SK-N-SH treated with all-trans-retinoic acid at 6 μM for 48 hours (cell line): Measurements from ENCODE around the gene RNPEPL1.

Experiments
- ATAC-seq: fragments of 200-7000 bp; cut with Tn5 transposase; 3 replicates; pipeline ENCODE4 v1.9.1; 2020; ENCODE audit warnings: mild to moderate bottlenecking, moderate library complexity
- ARNTL ChIP-seq: fragments of 450-650 bp; formaldehyde crosslinking; IDR thresholded peaks from 2 replicates; pipeline ENCODE4 v1.5.0; 2020; ENCODE audit warnings: low read depth, mild to moderate bottlenecking, moderate library complexity, borderline replicate concordance
- BACH2 ChIP-seq: fragments of 250-450 bp; sonication (Bioruptor Pico); IDR thresholded peaks from 2 replicates; pipeline ENCODE4 v1.9.0; 2021; ENCODE audit warnings: mild to moderate bottlenecking, borderline replicate concordance
- CSDC2 ChIP-seq: fragments of 250-450 bp; sonication (Bioruptor Pico); IDR thresholded peaks from 2 replicates; pipeline ENCODE4 v1.5.0; 2020; ENCODE audit warnings: mild to moderate bottlenecking, moderate library complexity
- CSRNP3 ChIP-seq: fragments of 250-450 bp; sonication (Bioruptor Pico); IDR thresholded peaks from 2 replicates; pipeline ENCODE4 v1.5.1; 2021; ENCODE audit warnings: mild to moderate bottlenecking, moderate library complexity
- ESRRG ChIP-seq: fragments of 250-450 bp; sonication (Bioruptor Pico); IDR thresholded peaks from 2 replicates; pipeline ENCODE4 v1.6.1; 2021; ENCODE audit warnings: mild to moderate bottlenecking
- GLIS3 ChIP-seq: fragments of 250-450 bp; sonication (Bioruptor Pico); IDR thresholded peaks from 2 replicates; pipeline ENCODE4 v1.5.0; 2020; ENCODE audit warnings: mild to moderate bottlenecking, moderate library complexity
- ISL1 ChIP-seq: fragments of 250-450 bp; sonication (Bioruptor Pico); IDR thresholded peaks from 2 replicates; pipeline ENCODE4 v2.1.2; 2022; ENCODE audit warnings: mild to moderate bottlenecking, moderate library complexity
- OSR1 ChIP-seq: fragments of 250-450 bp; sonication (Bioruptor Pico); IDR thresholded peaks from 2 replicates; pipeline ENCODE4 v1.8.0; 2022; ENCODE audit warnings: moderate library complexity, mild to moderate bottlenecking, inconsistent platforms
- PPARA ChIP-seq: fragments of 250-450 bp; sonication (Bioruptor Pico); IDR thresholded peaks from 2 replicates; pipeline ENCODE4 v1.5.0; 2020; ENCODE audit warnings: mild to moderate bottlenecking, borderline replicate concordance
- RARB ChIP-seq: fragments of 250-450 bp; sonication (Bioruptor Pico); IDR thresholded peaks from 2 replicates; pipeline ENCODE4 v1.8.0; 2021; ENCODE audit warnings: mild to moderate bottlenecking, moderate library complexity
- SNAI2 ChIP-seq: fragments of 250-450 bp; sonication (Bioruptor Pico); IDR thresholded peaks from 2 replicates; pipeline ENCODE4 v1.5.0; 2020; ENCODE audit warnings: mild to moderate bottlenecking, moderate library complexity
- TOX ChIP-seq: fragments of 250-450 bp; sonication (Bioruptor Pico); IDR thresholded peaks from 2 replicates; pipeline ENCODE4 v1.8.0; 2021; ENCODE audit warnings: mild to moderate bottlenecking, moderate library complexity, borderline replicate concordance
- TSHZ2 ChIP-seq: fragments of 250-450 bp; sonication (Bioruptor Pico); IDR thresholded peaks from 2 replicates; pipeline ENCODE4 v1.5.0; 2020; ENCODE audit warnings: mild to moderate bottlenecking, moderate library complexity
- ZC3H10 ChIP-seq: fragments of 250-450 bp; sonication (Bioruptor Pico); IDR thresholded peaks from 2 replicates; pipeline ENCODE4 v1.5.1; 2021; ENCODE audit warnings: mild to moderate bottlenecking, moderate library complexity
- ZFP3 ChIP-seq: fragments of 250-450 bp; sonication (Bioruptor Pico); IDR thresholded peaks from 2 replicates; pipeline ENCODE4 v1.5.0; 2020; ENCODE audit warnings: mild to moderate bottlenecking, moderate library complexity
- ZFP30 ChIP-seq: fragments of 450-650 bp; formaldehyde crosslinking; IDR thresholded peaks from 2 replicates; pipeline ENCODE4 v1.5.0; 2022; ENCODE audit warnings: mild to moderate bottlenecking, moderate library complexity
- ZNF565 ChIP-seq: fragments of 450-650 bp; formaldehyde crosslinking; conservative IDR thresholded peaks from 2 replicates; pipeline ENCODE4 v1.5.0; 2020; ENCODE audit warnings: low read depth, mild to moderate bottlenecking, moderate library complexity
- ZNF70 ChIP-seq: fragments of 450-650 bp; formaldehyde crosslinking; IDR thresholded peaks from 2 replicates; pipeline ENCODE4 v1.5.0; 2020; ENCODE audit warnings: mild to moderate bottlenecking, moderate library complexity
- TF ChIP-seq, protein P1 (sequence below): fragments of 250-450 bp; sonication (Bioruptor Pico); IDR thresholded peaks from 2 replicates; pipeline ENCODE4 v1.5.1; 2020; ENCODE audit warnings: low read depth, mild to moderate bottlenecking, moderate library complexity
- TF ChIP-seq, protein P2 (sequence below): fragments of 250-450 bp; sonication (Bioruptor Pico); IDR thresholded peaks from 2 replicates; pipeline ENCODE4 v1.8.0; 2020; ENCODE audit warnings: mild to moderate bottlenecking, moderate library complexity, borderline replicate concordance

Gene RNPEPL1

DNA sequence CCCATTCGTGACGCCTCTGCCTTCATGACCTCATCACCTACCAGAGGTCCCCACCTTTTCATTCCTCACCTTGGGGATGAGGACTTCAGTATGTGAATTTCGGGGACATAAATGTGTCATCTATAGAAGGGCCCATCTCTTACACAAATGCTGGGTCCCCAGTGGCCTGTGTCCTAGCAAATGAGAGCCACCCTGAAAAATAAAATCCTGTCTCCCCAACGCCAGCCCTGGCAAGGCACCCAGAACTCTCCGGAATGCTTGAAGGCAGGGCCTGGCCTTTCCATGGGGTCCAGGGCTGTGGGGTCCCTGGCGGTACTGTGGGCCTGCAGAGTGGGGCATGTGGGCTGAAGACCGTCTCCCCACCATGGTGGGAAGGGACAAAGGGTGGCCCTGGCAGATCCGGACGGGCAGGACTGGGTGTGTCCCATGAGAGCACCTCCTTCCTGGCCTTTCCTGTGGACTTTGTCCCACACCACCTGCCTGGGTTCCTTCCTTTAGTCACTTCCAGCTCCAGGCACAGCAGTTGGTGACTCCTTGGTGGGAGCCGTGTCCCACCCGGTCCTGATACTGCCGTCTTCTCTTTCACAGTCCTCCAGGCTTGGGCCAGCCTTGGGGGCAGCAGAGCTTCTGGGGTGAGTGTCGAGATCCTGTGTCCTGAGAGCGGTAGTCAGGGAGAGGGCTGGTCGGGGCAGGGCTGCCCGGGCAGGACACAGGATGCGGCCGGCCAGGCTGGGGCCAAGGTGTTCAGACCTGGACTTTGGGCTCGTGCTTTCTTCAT is 36.8 kb downstream of the RNPEPL1 start:
- TF ChIP-seq, protein P1, sequence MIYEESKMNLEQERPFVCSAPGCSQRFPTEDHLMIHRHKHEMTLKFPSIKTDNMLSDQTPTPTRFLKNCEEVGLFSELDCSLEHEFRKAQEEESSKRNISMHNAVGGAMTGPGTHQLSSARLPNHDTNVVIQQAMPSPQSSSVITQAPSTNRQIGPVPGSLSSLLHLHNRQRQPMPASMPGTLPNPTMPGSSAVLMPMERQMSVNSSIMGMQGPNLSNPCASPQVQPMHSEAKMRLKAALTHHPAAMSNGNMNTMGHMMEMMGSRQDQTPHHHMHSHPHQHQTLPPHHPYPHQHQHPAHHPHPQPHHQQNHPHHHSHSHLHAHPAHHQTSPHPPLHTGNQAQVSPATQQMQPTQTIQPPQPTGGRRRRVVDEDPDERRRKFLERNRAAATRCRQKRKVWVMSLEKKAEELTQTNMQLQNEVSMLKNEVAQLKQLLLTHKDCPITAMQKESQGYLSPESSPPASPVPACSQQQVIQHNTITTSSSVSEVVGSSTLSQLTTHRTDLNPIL (CRISPR knock-in tag) = no peak
- no peak for TF ChIP-seq PPARA (CRISPR knock-in tag)
- TF ChIP-seq ZFP30 (CRISPR knock-in tag) = no peak
- no peak for TF ChIP-seq ZC3H10 (CRISPR knock-in tag)
- no peak for TF ChIP-seq CSDC2 (CRISPR knock-in tag)
- TF ChIP-seq TSHZ2 (CRISPR knock-in tag) = no peak
- no peak for ATAC-seq

GRCh38 chr2:240605867-240606743 is 37.8 kb downstream of the RNPEPL1 start:
- TF ChIP-seq CSRNP3 (CRISPR knock-in tag) (no peak), ZNF565 (CRISPR knock-in tag) (no peak), BACH2 (CRISPR knock-in tag) (no peak), ARNTL (CRISPR knock-in tag) (no peak), ZNF70 (no peak), ZC3H10 (CRISPR knock-in tag) (no peak), TOX (no peak), PPARA (CRISPR knock-in tag) (no peak), OSR1 (CRISPR knock-in tag) (no peak), ZFP3 (CRISPR knock-in tag) (no peak), ZFP30 (CRISPR knock-in tag) (no peak), ESRRG (no peak), SNAI2 (CRISPR knock-in tag) (no peak), RARB (no peak), CSDC2 (CRISPR knock-in tag) (no peak)
- TF ChIP-seq, protein P1 (CRISPR knock-in tag) = no peak
- TF ChIP-seq, protein P2, sequence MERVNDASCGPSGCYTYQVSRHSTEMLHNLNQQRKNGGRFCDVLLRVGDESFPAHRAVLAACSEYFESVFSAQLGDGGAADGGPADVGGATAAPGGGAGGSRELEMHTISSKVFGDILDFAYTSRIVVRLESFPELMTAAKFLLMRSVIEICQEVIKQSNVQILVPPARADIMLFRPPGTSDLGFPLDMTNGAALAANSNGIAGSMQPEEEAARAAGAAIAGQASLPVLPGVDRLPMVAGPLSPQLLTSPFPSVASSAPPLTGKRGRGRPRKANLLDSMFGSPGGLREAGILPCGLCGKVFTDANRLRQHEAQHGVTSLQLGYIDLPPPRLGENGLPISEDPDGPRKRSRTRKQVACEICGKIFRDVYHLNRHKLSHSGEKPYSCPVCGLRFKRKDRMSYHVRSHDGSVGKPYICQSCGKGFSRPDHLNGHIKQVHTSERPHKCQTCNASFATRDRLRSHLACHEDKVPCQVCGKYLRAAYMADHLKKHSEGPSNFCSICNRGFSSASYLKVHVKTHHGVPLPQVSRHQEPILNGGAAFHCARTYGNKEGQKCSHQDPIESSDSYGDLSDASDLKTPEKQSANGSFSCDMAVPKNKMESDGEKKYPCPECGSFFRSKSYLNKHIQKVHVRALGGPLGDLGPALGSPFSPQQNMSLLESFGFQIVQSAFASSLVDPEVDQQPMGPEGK (CRISPR knock-in tag) = no peak
- no peak for ATAC-seq

DNA sequence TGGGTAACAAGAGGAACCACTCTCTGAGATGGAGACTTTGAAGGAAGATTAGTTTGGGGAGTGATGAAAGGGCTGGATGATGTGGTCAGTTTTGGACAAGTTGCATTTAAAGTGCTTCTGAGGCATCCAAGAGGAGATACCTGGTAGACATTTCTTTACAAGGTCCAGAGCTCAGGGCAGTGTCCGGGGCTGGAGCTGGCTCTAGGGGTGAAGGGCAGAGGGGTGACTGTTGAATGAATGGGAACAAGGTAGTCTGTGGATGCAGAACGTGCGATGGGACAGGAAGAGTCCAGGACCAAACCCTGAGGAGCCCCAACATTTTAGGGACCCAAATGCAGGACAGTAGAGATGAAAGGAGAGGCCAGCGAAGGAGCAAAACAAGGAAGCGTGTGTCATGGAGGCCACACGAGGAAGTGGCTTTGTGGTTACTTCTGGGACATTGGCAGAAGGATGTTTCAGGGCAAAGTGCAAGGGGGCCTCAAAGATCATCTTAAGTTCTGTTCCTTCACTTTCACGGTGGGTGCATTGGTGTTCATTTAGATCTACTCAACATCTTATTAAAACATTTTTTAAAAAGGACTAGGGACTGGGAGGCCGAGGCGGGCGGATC is 43.4 kb downstream of the RNPEPL1 start:
- TF ChIP-seq BACH2 (CRISPR knock-in tag) (no peak), ZFP30 (CRISPR knock-in tag) (no peak), ISL1 (no peak), GLIS3 (CRISPR knock-in tag) (no peak), TSHZ2 (CRISPR knock-in tag) (no peak), PPARA (CRISPR knock-in tag) (no peak), SNAI2 (CRISPR knock-in tag) (no peak)
- no peak for ATAC-seq
